HEK293T (cell line): ENCODE results near the gene TTLL9.

Source experiments
- BHLHE40 ChIP-seq: fragments of 450-650 bp; IDR thresholded peaks from 2 replicates; pipeline ENCODE4 v1.6.1; 2016; ENCODE audit warnings: mild to moderate bottlenecking, moderate library complexity, borderline replicate concordance
- CTBP1 ChIP-seq: fragments of 450-650 bp; IDR thresholded peaks from 2 replicates; pipeline ENCODE4 v1.6.1; 2016; ENCODE audit warnings: borderline replicate concordance
- ELF4 ChIP-seq: fragments of 450-650 bp; IDR thresholded peaks from 2 replicates; pipeline ENCODE4 v1.6.1; 2017; ENCODE audit warnings: antibody characterized with exemption
- FOXA1 ChIP-seq: fragments of 450-650 bp; IDR thresholded peaks from 2 replicates; pipeline ENCODE4 v1.6.1; 2016; ENCODE audit warnings: mild to moderate bottlenecking
- FOXK2 ChIP-seq: fragments of 450-650 bp; IDR thresholded peaks from 2 replicates; pipeline ENCODE4 v1.6.1; 2016; ENCODE audit warnings: mild to moderate bottlenecking
- FOXM1 ChIP-seq: fragments of 450-650 bp; IDR thresholded peaks from 2 replicates; pipeline ENCODE4 v1.6.1; 2017; ENCODE audit warnings: mild to moderate bottlenecking, borderline replicate concordance
- L3MBTL2 ChIP-seq: fragments of 450-650 bp; conservative IDR thresholded peaks from 2 replicates; pipeline ENCODE4 v1.6.1; 2016; ENCODE audit warnings: mild to moderate bottlenecking
- LEF1 ChIP-seq: fragments of 450-650 bp; IDR thresholded peaks from 2 replicates; pipeline ENCODE4 v1.6.1; 2017; ENCODE audit warnings: mild to moderate bottlenecking, borderline replicate concordance
- PKNOX1 ChIP-seq: fragments of 450-650 bp; IDR thresholded peaks from 2 replicates; pipeline ENCODE4 v1.6.1; 2016
- SP1 ChIP-seq: fragments of 450-650 bp; IDR thresholded peaks from 2 replicates; pipeline ENCODE4 v1.6.1; 2017
- SUZ12 ChIP-seq: fragments of 450-650 bp; IDR thresholded peaks from 2 replicates; pipeline ENCODE4 v1.6.1; 2016; ENCODE audit warnings: mild to moderate bottlenecking
- TARDBP ChIP-seq: fragments of 450-650 bp; IDR thresholded peaks from 2 replicates; pipeline ENCODE4 v1.6.1; 2016

GRCh38 chr20:31869673-31869941 is 827 bp upstream of the TTLL9 start:
- no peak for TF ChIP-seq ELF4
- TF ChIP-seq L3MBTL2, result no peak
- TF ChIP-seq SP1, result no peak
- TF ChIP-seq FOXM1, result no peak
- no peak for TF ChIP-seq PKNOX1
- no peak for TF ChIP-seq LEF1
- no peak for TF ChIP-seq TARDBP
- no peak for TF ChIP-seq SUZ12
- TF ChIP-seq FOXA1, result no peak
- no peak for TF ChIP-seq FOXK2
- no peak for TF ChIP-seq BHLHE40
- TF ChIP-seq CTBP1, result no peak
